ENCODE measurements around the gene CFAP45. TPM values are rescaled to one million over a fixed set of nuclear protein-coding genes. Genes with fewer than 3 reads are reported as not detected.
A peak's percentile ranks its signal among the peaks of the same experiment; 100 is the strongest.

CFAP45 gene
- total and polyA plus RNA-seq, 8 donors, result 0.16 to 1.5 (median 0.44) TPM; not detected in 2

DNA sequence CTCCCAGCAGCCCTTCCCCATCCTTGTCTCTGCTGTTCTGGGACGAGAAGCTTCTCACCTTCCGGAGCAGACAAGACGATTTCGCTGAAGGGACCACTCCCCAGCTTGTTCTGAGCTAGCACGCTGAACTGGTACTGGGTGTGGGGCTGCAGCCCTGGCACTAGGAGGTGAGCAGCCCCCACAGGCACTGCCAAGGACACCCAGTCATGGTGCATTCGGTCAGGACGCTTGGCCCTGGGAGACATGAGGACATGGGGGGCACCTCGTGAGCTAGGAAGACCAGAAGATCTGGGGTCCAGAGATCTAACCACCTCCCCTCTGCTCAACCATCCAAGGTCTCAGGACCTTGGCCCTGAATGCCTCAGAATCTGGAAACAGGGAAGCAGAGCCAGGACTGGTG, 30.7 kb upstream of the CFAP45 start:
- H3K9me3 ChIP-seq, result no peaks in the 10 kb centered on the region
- DNase-seq (peak in 2 of 6 donors; percentile 55 to 56), ATAC-seq (no peak), FAIRE-seq (no peak)
- intact Hi-C loops (cut with DNase I), result no loop called here
- WGBS, 2 donors, result 91 to 96% methylated on average over 8 of the region's 8 CpGs
- H3K27ac ChIP-seq, result no peak overlapping the region
- H3K27me3 ChIP-seq, result no peaks in the 10 kb centered on the region
- H3K4me1 ChIP-seq, result peaks cover 8 to 11% (median 10%) of the 10 kb centered on the region in 3 donors
- no peaks in the 10 kb centered on the region for H3K36me3 ChIP-seq
- no peak overlapping the region for H3K4me3 ChIP-seq
- TF ChIP-seq CTCF (IDR thresholded peaks at IDR 0.05), result no peak

- peak overlapping the region in 2 of 4 donors; percentile 54 to 57 for H3K27ac ChIP-seq
- no peak overlapping the region for H3K4me3 ChIP-seq
- no peaks in the 10 kb centered on the region for H3K36me3 ChIP-seq
- no peak for TF ChIP-seq CTCF (IDR thresholded peaks at IDR 0.05)
- H3K9me3 ChIP-seq, result no peaks in the 10 kb centered on the region
- FAIRE-seq (no peak), ATAC-seq (no peak), DNase-seq (peak in 2 of 6 donors; percentile 33 to 73)
- 93 to 94% methylated on average over 11 of the region's 11 CpGs for WGBS, 2 donors
- no peaks in the 10 kb centered on the region for H3K27me3 ChIP-seq
- H3K4me1 ChIP-seq, result peaks cover 8 to 12% (median 10%) of the 10 kb centered on the region in 3 donors
- intact Hi-C loops (cut with DNase I), result no loop called here
Observed at GRCh38 chr1:159930216-159930615, 30.3 kb upstream of the CFAP45 start.

GRCh38 chr1:159929155-159930051, 29.4 kb upstream of the CFAP45 start:
- no peak for FAIRE-seq
- no peak for TF ChIP-seq CTCF (IDR thresholded peaks at IDR 0.05)
- Histone ChIP-seq H3K27ac (peak overlapping the region in 3 of 4 donors; percentile 39 to 68 (median 54)), H3K4me3 (peak overlapping the region in 2 of 4 donors; percentile 13 to 30), H3K36me3 (no peaks in the 10 kb centered on the region), H3K27me3 (no peaks in the 10 kb centered on the region), H3K9me3 (no peaks in the 10 kb centered on the region), H3K4me1 (peaks cover 8 to 12% (median 10%) of the 10 kb centered on the region in 3 donors)
- DNase-seq, result peak; percentile 88 to 95 (median 94)
- WGBS, 2 donors, result 51 to 55% methylated on average over 40 to 48 of the region's 48 CpGs
- intact Hi-C loops (cut with DNase I), result no loop called here
- ATAC-seq, result peak; percentile 57 to 68 (median 62)

GRCh38 chr1:159928491-159929050, 28.6 kb upstream of the CFAP45 start:
- no peak for TF ChIP-seq CTCF (IDR thresholded peaks at IDR 0.05)
- peak overlapping the region in 2 of 4 donors; percentile 13 to 27 for H3K4me3 ChIP-seq
- H3K27me3 ChIP-seq, result no peaks in the 10 kb centered on the region
- no peaks in the 10 kb centered on the region for H3K9me3 ChIP-seq
- ATAC-seq (no peak), DNase-seq (peak in 2 of 6 donors; percentile 59 to 77), FAIRE-seq (no peak)
- H3K36me3 ChIP-seq, result no peaks in the 10 kb centered on the region
- H3K4me1 ChIP-seq, result peaks cover 8 to 12% (median 10%) of the 10 kb centered on the region in 3 donors
- intact Hi-C loops (cut with DNase I), result no loop called here
- WGBS, 2 donors, result 84 to 87% methylated on average over 18 of the region's 18 CpGs
- H3K27ac ChIP-seq, result peak overlapping the region in 3 of 4 donors; percentile 39 to 68 (median 54)
